ENCODE data around the gene SLF2. TPM values are rescaled to one million over a fixed set of nuclear protein-coding genes. Genes with fewer than 3 reads are reported as not detected.

The SLF2 gene
- total RNA-seq, 1 experiment from 2014 or later: 13.6 TPM

DNA sequence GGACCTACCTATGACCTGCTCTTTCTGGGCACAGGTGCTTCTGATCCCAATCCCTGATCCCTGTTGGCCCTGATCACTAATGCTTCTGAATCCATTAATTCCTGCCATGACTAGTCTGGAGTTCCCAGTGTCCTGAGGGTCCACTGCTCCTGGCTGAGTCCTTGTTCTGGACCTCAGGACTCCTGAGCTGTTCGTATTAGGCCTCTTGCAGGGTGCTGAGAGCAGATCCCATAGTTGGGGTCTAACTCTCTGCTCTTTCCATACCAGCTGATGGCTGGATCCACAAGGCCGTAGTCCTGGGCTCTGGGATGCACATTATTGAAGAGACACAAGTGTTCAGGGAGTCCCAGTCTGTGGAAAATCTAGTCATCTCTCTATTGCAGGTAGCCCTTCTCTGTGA is 67.5 kb downstream of the SLF2 start:
- BruUV-seq (replicated peaks): no TSS peak
- POLR2A ChIA-PET (ENCODE audit: unreplicated experiment): no interaction called here
- no peaks in the 10 kb centered on the region for H3K27me3 ChIP-seq (ENCODE audit: insufficient read depth, low read depth)
- no peaks in the 10 kb centered on the region for H3F3A ChIP-seq (ENCODE audit: insufficient read depth, low read depth)
- no peak overlapping the region for H2AFZ ChIP-seq
- H3K9me3 ChIP-seq (ENCODE audit: insufficient read depth, low read depth): no peaks in the 10 kb centered on the region
- intact Hi-C loops (cut with micrococcal nuclease; ENCODE audit: unreplicated experiment): no loop called here
- H3K4me2 ChIP-seq: no peak overlapping the region
- CTCF ChIA-PET: no interaction called here
- no peaks in the 10 kb centered on the region for H3K36me3 ChIP-seq (ENCODE audit: low read depth)
- H3K9me2 ChIP-seq (ENCODE audit: insufficient read depth): no peaks in the 10 kb centered on the region
- no peak overlapping the region for H3K4me3 ChIP-seq
- no peak overlapping the region for H3K27ac ChIP-seq
- DNase-seq: no peak
- H3K4me1 ChIP-seq (replicated peaks; ENCODE audit: insufficient read depth): peaks cover 9% of the 10 kb centered on the region
- H4K20me1 ChIP-seq (ENCODE audit: insufficient read depth): no peaks in the 10 kb centered on the region
- H3K79me2 ChIP-seq (ENCODE audit: low read depth): 0 out of 2 replicates have a peak, but pooled peaks cover under 1% of the 10 kb centered on the region
- TF ChIP-seq EZH2 (IDR thresholded peaks at IDR 0.05; ENCODE audit: low read depth) (no peak), CTCF (conservative IDR thresholded peaks at IDR 0.05) (no peak)

DNA sequence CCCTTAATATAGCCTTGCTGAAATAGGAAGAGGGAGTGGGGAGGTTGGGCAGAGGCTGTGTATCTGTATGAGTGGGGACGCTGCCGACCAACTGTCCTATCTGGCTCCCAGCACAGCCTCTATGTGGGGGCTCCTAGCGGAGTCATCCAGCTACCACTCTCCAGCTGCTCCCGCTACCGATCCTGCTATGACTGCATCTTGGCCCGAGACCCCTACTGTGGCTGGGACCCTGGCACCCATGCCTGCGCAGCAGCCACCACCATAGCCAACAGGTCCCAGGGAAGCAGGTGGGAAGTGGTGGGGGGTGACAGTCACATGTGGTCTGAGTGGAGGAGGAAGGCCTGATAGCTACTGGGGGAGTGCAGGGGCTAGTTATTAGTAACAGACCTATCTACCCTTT is 67.9 kb downstream of the SLF2 start:
- H3K36me3 ChIP-seq (ENCODE audit: low read depth): no peaks in the 10 kb centered on the region
- H3K4me3 ChIP-seq: no peak overlapping the region
- H3K4me2 ChIP-seq: no peak overlapping the region
- peaks cover 9% of the 10 kb centered on the region for H3K4me1 ChIP-seq (replicated peaks; ENCODE audit: insufficient read depth)
- ChIA-PET POLR2A (ENCODE audit: unreplicated experiment) (no interaction called here), CTCF (no interaction called here)
- TF ChIP-seq EZH2 (IDR thresholded peaks at IDR 0.05; ENCODE audit: low read depth) (no peak), CTCF (conservative IDR thresholded peaks at IDR 0.05) (no peak)
- H3K9me2 ChIP-seq (ENCODE audit: insufficient read depth): no peaks in the 10 kb centered on the region
- peaks cover 4% of the 10 kb centered on the region for H3K79me2 ChIP-seq (ENCODE audit: low read depth)
- no TSS peak for BruUV-seq (replicated peaks)
- no peaks in the 10 kb centered on the region for H3K9me3 ChIP-seq (ENCODE audit: insufficient read depth, low read depth)
- H3K27ac ChIP-seq: no peak overlapping the region
- H3K27me3 ChIP-seq (ENCODE audit: insufficient read depth, low read depth): no peaks in the 10 kb centered on the region
- no peak for DNase-seq
- no peaks in the 10 kb centered on the region for H3F3A ChIP-seq (ENCODE audit: insufficient read depth, low read depth)
- no peaks in the 10 kb centered on the region for H4K20me1 ChIP-seq (ENCODE audit: insufficient read depth)
- no peak overlapping the region for H2AFZ ChIP-seq
- intact Hi-C loops (cut with micrococcal nuclease; ENCODE audit: unreplicated experiment): no loop called here

GRCh38 chr10:100981178-100981772 is 68.5 kb downstream of the SLF2 start:
- ChIA-PET CTCF (no interaction called here), POLR2A (ENCODE audit: unreplicated experiment) (no interaction called here)
- H3K4me3 ChIP-seq: no peak overlapping the region
- H3K9me3 ChIP-seq (ENCODE audit: insufficient read depth, low read depth): no peaks in the 10 kb centered on the region
- intact Hi-C loops (cut with micrococcal nuclease; ENCODE audit: unreplicated experiment): no loop called here
- H3K4me2 ChIP-seq: no peak overlapping the region
- H2AFZ ChIP-seq: no peak overlapping the region
- peaks cover 12% of the 10 kb centered on the region for H3K4me1 ChIP-seq (replicated peaks; ENCODE audit: insufficient read depth)
- no peak overlapping the region for H3K27ac ChIP-seq
- no peaks in the 10 kb centered on the region for H3F3A ChIP-seq (ENCODE audit: insufficient read depth, low read depth)
- no peaks in the 10 kb centered on the region for H3K36me3 ChIP-seq (ENCODE audit: low read depth)
- H3K27me3 ChIP-seq (ENCODE audit: insufficient read depth, low read depth): no peaks in the 10 kb centered on the region
- no peaks in the 10 kb centered on the region for H4K20me1 ChIP-seq (ENCODE audit: insufficient read depth)
- no peaks in the 10 kb centered on the region for H3K9me2 ChIP-seq (ENCODE audit: insufficient read depth)
- no TSS peak for BruUV-seq (replicated peaks)
- peaks cover 9% of the 10 kb centered on the region for H3K79me2 ChIP-seq (ENCODE audit: low read depth)
- TF ChIP-seq CTCF (conservative IDR thresholded peaks at IDR 0.05) (no peak), EZH2 (IDR thresholded peaks at IDR 0.05; ENCODE audit: low read depth) (no peak)
- no peak for DNase-seq

All from PC-9 (cell line).